Measurements from ENCODE around the gene CAPN14.
"Not testable (repeated sequence)": the region's sequence is repeated elsewhere in the genome, so short reads cannot be mapped to it uniquely, and the experiment has no call there.

The CAPN14 gene

GRCh38 chr2:31192851-31193392 is 24.4 kb downstream of the CAPN14 start:
- no peak for DNase-seq

DNA sequence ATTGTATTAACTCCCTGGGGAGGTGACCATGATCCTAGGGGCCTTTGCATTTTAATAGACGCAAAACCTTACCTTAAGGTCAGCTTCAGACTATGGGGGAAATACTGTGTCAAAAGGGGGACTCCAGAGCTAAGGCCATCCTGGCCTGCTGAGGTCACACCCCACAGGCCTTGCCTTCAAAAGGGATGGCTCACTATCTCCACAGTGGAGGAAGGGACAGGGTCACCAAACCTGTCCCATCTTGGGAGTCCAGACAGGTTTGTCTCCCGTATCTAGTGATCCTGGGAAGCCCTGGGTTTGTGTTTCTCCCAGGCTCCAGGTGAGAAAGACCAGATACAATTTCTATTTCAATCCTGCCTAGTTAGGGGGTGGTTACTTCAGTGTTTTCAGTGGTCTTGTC is 24.9 kb downstream of the CAPN14 start:
- DNase-seq: no peak

GRCh38 chr2:31191931-31192330 is 25.4 kb downstream of the CAPN14 start:
- no peak for DNase-seq

DNA sequence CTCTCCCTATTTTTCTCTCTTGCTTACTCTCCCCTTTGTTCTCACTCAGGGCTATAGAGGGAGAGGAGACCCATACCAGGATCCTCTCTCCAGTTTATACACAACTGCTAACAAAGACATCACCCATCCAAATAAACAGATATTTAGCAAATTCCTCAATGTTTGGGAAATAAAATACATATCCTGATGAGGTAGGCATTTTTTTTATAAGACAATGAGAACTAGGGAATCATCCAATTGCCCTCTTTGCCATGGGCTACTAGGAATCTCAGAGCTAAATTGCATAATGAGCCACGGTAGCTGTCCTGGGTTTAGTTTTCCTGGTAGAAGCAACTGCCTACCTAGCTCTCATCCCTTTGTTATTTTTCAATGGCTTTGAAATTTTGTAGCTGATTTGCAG is 27.1 kb downstream of the CAPN14 start:
- no peak for DNase-seq

DNA sequence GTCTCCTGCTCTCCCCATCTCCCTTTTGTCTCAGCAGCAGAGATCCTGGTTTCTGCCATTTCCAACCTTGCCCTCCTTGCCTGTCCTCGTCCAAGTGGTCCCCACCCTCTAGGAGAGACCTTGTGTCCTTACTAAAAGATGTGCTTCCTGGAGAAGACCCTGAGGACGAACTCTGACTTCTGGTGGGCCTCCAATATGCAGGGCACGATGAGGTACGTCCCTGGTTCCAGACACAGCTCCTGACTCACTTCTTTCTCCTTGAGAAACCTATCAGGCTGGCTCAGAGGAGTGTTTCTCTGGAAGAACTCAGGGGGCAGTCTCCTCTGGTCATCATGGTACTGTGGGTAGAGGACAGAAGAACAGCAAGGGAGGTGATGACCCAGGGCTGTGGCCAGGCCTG is 28.2 kb downstream of the CAPN14 start:
- no peak for DNase-seq

DNA sequence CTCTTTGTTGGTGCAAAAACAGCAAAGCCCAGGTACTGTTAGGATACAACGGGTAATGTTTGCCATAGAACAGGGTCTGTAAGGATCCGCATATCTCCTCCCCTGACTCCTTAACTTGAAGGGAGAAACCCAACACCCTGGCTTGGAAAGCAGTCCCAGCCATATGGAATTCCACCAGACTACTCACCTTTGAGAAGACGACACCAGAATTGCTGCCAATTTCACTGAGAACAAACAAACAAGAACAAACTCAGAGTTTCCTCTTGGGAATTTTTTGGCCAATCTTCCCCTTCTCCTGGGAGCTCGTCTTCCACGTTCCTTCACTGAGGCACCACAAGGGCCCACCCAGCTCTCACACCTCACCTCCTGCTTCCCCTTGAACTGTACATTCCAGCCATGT is 29.2 kb downstream of the CAPN14 start:
- no peak for DNase-seq

DNA sequence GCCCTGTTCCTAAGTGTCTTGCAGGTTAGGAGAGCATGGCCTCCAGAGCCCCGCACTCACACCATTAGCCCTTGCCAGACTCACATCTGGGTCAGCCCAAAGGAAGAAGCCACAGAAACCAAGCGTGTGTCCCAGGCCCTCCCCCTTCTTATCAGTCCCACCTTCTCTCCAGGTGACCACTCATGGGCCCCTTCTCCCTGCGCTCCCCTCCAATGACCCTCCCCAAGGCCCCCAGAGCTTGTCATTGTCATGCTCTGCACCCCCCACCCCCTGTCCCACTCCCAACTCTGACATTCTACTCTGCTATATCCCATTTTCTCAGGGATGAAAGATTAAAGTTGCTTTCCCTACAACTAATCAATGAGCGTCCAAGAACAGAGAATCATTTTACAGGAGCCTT is 30.1 kb downstream of the CAPN14 start:
- DNase-seq: no peak

- DNase-seq: not testable (repeated sequence)
These were observed 33.3 kb downstream of the CAPN14 start for GRCh38 chr2:31183973-31184372.

DNA sequence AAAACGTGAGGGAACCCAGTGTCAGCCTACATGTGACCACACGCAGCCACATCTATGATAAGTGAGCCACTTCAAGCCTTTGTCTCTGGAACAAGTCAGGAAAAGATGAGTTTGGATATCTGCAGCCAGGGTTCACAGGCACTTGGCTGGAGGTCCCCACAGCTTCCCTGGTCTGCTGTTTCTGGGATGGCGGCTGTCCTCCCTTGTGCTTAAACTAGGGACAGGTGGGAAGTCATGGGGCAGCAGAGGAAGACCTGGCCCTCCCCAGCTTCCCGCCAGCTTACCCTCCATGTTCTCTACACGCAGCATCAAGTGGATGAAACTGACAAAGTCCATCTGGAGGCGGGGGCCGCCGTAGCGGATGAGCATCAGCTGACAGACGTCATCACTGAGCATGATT is 40.6 kb downstream of the CAPN14 start:
- DNase-seq: no peak

DNA sequence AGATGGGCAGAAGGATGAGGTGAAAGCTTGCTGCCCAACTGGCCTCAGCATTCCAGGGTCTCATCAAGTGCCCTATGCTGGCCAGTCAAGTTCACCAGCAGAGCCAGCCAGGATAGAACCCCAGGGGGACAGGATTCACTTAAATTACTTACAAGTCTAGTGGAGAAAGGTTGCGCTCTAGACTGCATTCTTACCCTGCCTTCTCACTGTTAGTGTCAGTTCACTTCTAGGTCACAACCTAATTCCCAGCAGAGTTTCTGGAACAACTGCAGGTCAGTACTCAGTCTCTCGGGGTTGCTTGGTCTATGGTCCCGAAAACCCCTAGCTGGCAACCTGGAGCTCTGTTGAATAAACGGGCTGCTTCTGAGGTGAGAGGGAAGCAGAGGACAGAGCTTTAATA is 46.2 kb downstream of the CAPN14 start:
- no peak for DNase-seq

DNA sequence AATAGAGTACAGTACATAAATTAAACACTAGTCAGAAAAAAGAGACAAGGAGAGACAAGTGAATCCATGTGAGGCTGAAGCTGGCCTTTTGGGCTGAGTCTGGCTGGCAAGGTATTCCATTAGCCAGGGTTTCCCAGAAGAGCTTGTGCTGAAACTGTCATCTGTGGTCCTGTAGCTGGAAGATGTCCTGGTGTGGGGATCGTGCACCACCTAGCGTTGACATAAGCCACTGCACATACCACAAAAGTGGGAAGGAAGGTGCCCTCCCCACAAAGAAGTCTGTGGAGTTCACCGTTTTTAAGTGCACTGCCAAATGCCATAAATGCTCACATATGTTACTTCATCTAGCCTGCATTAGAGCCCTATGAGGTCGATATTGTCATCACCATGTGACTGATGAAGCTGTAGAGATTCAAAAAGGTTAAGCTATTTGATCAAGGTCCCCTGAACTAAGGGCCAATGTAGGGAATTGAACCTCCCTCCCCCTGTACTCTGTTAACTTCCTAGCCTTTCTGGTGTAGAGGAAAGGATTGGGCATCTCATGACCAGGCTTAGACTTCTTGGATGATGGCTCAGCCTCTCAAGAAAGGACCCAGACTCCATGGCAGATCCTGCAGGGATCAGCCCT is 47.1 kb downstream of the CAPN14 start:
- peak; percentile 65 for DNase-seq

- DNase-seq: no peak
These were observed 49.0 kb downstream of the CAPN14 start for GRCh38 chr2:31168291-31168690.

GRCh38 chr2:31166925-31167324 is 50.4 kb downstream of the CAPN14 start:
- no peak for DNase-seq

DNA sequence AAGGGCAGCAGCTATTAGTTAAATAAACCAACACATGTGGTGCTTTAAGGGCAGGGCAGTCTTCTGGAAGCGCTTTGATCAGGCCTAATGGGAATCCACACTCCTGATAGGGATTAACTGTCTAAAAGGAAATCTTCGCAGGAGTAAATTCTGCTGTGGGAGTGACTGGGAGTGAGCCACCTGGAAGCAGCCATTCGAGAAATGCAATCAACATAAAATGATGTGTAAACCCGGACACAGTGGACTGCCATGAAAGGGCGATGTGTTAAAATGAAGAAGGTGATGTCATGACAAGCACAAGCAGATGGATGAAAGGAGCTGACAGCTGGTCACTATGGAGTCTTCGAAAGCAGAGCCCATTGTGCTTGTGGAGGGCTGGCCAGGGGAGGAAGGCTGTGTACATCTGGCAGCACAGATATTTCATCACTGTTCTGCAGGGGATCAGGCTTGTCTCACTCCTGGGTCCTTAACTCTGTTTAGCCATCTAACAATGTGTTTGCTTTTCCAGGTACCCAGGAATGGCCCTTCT is 54.2 kb downstream of the CAPN14 start:
- DNase-seq: no peak

GRCh38 chr2:31161637-31162036 is 55.7 kb downstream of the CAPN14 start:
- DNase-seq: peak; percentile 78

GRCh38 chr2:31151501-31151900 is 65.8 kb downstream of the CAPN14 start:
- no peak for DNase-seq

- no peak for DNase-seq
These were observed 67.1 kb downstream of the CAPN14 start for GRCh38 chr2:31150120-31150670.

GRCh38 chr2:31148514-31148913 is 68.8 kb downstream of the CAPN14 start:
- DNase-seq: no peak

DNA sequence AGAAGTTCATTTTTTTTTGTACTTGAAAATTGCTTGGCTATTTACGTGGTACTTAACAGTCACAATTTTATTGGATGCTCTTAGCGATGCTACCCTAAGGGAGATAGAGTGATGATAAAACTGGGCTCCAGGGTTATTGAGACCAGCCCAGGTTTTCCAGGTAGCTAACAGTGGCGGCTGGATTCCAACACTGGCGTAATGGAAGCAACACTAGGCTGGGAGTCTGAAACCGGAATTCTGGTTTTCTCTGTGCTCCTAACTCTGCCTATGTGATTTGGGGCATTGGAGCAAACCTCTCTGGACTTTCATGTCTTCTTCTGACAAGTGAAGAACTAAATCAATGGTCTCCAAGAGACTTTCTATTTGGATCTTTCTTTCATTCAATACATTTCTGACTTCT is 69.7 kb downstream of the CAPN14 start:
- DNase-seq: no peak

DNA sequence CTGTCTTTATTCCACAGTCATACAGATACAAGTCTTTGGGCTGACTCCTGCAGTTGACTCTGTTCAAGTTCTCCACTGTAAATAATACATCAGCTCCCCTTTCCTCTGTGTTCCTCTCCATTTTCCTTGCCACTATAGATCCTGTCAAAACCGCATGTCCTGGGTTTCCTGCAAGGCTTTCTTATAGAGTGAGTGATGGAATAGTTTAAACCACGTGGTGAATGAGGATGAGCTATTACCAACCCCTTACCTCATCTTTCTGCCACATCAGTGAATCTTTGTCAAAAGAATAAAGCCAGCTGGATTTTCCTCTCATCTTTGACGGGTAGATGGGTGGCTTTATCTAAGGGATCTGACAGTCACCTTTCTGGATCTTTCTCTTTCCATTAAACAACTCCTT is 75.2 kb downstream of the CAPN14 start:
- no peak for DNase-seq

GRCh38 chr2:31141443-31142085 is 75.8 kb downstream of the CAPN14 start:
- DNase-seq: no peak

DNA sequence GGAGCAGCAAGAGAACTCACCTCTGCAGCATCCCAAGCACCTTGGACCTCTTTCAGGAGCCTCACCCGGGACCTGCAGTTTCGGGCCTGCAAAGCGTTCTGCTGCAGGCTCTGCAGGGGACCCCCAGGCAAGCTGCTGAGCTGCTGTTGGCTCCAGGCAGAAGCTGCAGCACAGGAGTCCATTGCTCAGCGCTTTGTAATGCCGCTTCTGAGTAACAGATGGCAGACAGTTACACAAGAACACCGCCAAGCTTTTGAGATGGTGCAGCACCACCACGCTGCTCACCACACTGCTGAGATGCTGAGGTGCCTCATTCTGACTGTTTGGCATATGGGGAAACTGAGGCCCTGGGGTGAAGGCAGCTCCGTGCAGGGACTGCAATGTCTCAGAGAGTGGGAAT is 77.2 kb downstream of the CAPN14 start:
- no peak for DNase-seq

DNA sequence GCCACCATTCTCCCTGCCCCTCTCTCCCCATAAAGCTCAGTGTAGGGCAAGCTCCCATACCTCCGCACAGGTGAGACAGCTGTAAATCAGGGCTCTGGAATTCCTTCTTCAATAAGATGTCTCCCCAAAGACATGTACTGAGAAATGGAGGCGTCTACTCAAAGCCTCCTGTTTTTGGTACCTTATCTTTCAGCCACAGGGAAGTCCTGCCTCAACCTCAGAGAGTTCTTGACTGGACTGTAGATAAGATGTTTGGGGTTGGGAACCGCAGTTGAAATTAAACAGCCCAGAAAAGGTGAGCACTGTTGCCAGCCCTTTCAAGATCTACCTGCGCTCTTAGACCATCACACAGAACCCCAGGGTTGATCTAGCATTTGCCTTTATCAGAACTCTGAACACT is 77.6 kb downstream of the CAPN14 start:
- DNase-seq: no peak

All from NCI-H1048 (cell line).